ENCODE measurements around the gene TBL1Y.
"Not testable (repeated sequence)": the region's sequence is repeated elsewhere in the genome, so short reads cannot be mapped to it uniquely, and the experiment has no call there.

DNA sequence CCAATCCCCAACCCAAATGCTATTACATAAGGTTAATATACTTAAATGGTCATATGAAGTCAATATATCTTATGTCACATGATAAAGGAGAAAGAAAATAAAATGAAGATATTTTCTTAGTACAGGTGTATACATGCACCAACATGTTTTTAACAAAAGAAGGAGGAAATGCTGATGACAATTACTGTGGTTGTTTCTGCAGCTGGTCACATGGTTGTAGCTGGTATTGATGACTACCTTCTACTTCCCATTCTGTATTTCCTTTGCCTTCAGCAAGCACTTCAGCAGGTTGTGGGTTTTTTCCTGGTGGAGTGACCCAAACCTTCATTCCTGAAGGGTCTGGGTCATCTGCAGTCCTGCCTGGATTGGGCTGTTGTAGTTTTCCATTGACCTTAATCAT is 8.4 kb upstream of the TBL1Y start:
- TF ChIP-seq, protein P1, sequence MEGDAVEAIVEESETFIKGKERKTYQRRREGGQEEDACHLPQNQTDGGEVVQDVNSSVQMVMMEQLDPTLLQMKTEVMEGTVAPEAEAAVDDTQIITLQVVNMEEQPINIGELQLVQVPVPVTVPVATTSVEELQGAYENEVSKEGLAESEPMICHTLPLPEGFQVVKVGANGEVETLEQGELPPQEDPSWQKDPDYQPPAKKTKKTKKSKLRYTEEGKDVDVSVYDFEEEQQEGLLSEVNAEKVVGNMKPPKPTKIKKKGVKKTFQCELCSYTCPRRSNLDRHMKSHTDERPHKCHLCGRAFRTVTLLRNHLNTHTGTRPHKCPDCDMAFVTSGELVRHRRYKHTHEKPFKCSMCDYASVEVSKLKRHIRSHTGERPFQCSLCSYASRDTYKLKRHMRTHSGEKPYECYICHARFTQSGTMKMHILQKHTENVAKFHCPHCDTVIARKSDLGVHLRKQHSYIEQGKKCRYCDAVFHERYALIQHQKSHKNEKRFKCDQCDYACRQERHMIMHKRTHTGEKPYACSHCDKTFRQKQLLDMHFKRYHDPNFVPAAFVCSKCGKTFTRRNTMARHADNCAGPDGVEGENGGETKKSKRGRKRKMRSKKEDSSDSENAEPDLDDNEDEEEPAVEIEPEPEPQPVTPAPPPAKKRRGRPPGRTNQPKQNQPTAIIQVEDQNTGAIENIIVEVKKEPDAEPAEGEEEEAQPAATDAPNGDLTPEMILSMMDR (IDR thresholded peaks at IDR 0.05 in 2 of 3, conservative IDR thresholded peaks at IDR 0.05 in 1 of 3; ENCODE audit: borderline replicate concordance in 1 of 3, insufficient read depth in 1 of 3, low read depth in 2 of 3, low read length in 2 of 3) = not testable (repeated sequence)
- TF ChIP-seq EZH2 (IDR thresholded peaks at IDR 0.05); POLR2A (IDR thresholded peaks at IDR 0.05; ENCODE audit: borderline replicate concordance, extremely low read depth, insufficient read depth, insufficient read length); ELF1 (IDR thresholded peaks at IDR 0.05; ENCODE audit: borderline replicate concordance, low read depth); SIN3A (IDR thresholded peaks at IDR 0.05; ENCODE audit: low read depth); SRF (IDR thresholded peaks at IDR 0.05; ENCODE audit: low read depth); CEBPB (IDR thresholded peaks at IDR 0.05; ENCODE audit: low read depth): not testable (repeated sequence)
- TF ChIP-seq, protein P2, sequence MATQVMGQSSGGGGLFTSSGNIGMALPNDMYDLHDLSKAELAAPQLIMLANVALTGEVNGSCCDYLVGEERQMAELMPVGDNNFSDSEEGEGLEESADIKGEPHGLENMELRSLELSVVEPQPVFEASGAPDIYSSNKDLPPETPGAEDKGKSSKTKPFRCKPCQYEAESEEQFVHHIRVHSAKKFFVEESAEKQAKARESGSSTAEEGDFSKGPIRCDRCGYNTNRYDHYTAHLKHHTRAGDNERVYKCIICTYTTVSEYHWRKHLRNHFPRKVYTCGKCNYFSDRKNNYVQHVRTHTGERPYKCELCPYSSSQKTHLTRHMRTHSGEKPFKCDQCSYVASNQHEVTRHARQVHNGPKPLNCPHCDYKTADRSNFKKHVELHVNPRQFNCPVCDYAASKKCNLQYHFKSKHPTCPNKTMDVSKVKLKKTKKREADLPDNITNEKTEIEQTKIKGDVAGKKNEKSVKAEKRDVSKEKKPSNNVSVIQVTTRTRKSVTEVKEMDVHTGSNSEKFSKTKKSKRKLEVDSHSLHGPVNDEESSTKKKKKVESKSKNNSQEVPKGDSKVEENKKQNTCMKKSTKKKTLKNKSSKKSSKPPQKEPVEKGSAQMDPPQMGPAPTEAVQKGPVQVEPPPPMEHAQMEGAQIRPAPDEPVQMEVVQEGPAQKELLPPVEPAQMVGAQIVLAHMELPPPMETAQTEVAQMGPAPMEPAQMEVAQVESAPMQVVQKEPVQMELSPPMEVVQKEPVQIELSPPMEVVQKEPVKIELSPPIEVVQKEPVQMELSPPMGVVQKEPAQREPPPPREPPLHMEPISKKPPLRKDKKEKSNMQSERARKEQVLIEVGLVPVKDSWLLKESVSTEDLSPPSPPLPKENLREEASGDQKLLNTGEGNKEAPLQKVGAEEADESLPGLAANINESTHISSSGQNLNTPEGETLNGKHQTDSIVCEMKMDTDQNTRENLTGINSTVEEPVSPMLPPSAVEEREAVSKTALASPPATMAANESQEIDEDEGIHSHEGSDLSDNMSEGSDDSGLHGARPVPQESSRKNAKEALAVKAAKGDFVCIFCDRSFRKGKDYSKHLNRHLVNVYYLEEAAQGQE (IDR thresholded peaks at IDR 0.05; ENCODE audit: low read depth) = not testable (repeated sequence)
- TF ChIP-seq, protein P3, sequence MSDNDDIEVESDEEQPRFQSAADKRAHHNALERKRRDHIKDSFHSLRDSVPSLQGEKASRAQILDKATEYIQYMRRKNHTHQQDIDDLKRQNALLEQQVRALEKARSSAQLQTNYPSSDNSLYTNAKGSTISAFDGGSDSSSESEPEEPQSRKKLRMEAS (IDR thresholded peaks at IDR 0.05) = not testable (repeated sequence)
